ENCODE results near the gene NPHP4. TPM values are rescaled to one million over a fixed set of nuclear protein-coding genes. Genes with fewer than 3 reads are reported as not detected.
A peak's percentile ranks its signal among the peaks of the same experiment; 100 is the strongest.

NPHP4 gene
- total and polyA plus RNA-seq, 2 experiments from 2014 or later, result 6.4 to 12.7 TPM

DNA sequence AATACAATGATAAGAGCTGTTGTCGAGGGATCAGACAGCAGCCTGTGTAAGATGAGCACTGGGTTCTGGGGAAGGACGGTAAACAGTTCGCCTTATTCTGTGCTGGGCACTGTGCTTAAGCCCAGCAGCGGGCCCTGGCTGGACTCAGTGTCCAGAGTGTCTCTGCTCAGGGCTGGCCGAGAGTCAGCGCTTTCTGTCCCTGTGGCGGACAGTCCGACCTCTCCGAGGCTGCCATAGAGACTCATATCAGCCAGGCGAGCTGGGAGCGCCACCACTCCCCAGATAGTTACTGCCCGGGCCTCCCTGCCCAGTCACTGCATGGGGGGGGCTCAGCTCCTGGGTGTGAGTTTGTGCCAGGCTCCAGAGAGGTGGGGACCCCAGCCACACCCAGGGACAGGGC is 14.7 kb upstream of the NPHP4 start:
- TF ChIP-seq, protein P1, sequence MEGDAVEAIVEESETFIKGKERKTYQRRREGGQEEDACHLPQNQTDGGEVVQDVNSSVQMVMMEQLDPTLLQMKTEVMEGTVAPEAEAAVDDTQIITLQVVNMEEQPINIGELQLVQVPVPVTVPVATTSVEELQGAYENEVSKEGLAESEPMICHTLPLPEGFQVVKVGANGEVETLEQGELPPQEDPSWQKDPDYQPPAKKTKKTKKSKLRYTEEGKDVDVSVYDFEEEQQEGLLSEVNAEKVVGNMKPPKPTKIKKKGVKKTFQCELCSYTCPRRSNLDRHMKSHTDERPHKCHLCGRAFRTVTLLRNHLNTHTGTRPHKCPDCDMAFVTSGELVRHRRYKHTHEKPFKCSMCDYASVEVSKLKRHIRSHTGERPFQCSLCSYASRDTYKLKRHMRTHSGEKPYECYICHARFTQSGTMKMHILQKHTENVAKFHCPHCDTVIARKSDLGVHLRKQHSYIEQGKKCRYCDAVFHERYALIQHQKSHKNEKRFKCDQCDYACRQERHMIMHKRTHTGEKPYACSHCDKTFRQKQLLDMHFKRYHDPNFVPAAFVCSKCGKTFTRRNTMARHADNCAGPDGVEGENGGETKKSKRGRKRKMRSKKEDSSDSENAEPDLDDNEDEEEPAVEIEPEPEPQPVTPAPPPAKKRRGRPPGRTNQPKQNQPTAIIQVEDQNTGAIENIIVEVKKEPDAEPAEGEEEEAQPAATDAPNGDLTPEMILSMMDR (IDR thresholded peaks at IDR 0.05; ENCODE audit: low read depth, low read length), result no peak
- no peaks in the 10 kb centered on the region for H3K36me3 ChIP-seq
- no peaks in the 10 kb centered on the region for H3K27me3 ChIP-seq
- no peaks in the 10 kb centered on the region for H3K9me3 ChIP-seq (ENCODE audit: low read depth)
- no peak overlapping the region for H3K4me3 ChIP-seq
- H3K27ac ChIP-seq, result no peak overlapping the region
- DNase-seq (ENCODE audit: low read depth in 1 of 2, low spot score in 1 of 2), result peak in 1 of 2 donors; percentile 34
- H3K4me1 ChIP-seq (ENCODE audit: low read depth), result peaks cover 19% of the 10 kb centered on the region

DNA sequence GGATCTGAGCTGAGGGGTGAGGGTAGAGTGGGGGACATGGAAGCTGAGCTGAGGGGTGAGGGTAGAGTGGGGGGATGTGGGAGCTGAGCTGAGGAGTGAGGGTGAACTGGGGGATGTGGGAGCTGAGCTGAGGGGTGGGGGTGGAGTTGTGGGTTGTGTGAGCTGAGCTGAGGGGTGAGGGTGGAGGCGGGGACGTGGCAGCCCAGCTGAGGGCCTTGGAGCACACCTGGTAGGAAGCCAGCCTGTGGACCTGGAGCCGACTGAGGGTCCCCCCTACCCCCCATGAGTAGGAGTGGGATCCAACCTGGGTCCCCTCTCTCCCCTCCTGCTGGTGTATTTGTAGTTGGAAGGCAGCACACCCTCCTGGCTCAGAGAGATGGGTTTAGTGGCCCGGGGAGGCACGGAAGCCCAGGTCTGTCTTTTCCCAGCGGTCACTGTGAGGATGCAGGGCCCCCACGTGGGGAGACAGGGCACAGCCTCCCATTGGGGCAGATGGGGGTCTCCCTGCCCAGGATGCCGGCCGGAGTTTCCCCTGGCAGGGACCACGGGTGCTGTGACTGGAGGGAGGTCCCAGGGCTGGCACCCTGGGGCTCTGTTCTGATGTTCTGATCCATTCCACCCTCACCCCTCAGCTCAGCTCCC is 13.2 kb upstream of the NPHP4 start:
- peaks cover 25% of the 10 kb centered on the region for H3K4me1 ChIP-seq (ENCODE audit: low read depth)
- no peaks in the 10 kb centered on the region for H3K36me3 ChIP-seq
- no peaks in the 10 kb centered on the region for H3K9me3 ChIP-seq (ENCODE audit: low read depth)
- no peak for DNase-seq (ENCODE audit: low read depth in 1 of 2, low spot score in 1 of 2)
- TF ChIP-seq, protein P1 (IDR thresholded peaks at IDR 0.05; ENCODE audit: low read depth, low read length), result no peak
- no peak overlapping the region for H3K27ac ChIP-seq
- no peaks in the 10 kb centered on the region for H3K27me3 ChIP-seq
- H3K4me3 ChIP-seq, result no peak overlapping the region

DNA sequence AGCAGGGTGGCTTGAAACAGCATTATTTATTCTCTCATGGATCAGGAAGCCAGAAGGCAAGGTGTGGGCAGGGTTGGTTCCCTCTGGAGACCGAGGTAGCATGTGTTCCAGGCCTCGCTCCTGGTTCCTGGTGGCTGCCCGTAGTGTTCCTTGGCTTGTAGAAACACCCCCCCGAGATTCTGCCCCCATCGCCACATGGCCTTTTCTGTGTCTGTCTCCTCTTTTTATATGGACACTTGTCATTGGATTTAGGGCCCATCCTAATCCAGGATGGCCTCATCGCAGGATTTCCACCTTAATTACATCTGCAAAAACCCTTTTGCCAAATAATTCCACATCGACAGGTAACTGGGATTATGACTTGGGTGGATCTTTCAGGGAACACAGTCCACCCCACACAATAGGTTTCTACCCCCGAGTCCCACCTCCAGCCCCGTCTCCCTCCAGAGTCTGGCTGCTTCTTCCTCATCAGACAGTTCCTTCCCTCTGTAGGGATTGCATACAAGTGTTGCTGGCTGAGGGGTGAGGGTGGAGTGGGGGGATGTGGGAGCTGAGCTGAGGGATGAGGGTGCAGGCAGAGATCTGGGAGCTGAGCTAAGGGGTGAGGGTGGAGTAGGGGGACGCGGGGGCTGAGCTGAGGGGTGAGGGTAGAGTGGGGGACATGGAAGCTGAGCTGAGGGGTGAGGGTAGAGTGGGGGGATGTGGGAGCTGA is 12.3 kb upstream of the NPHP4 start:
- H3K27ac ChIP-seq, result no peak overlapping the region
- DNase-seq (ENCODE audit: low read depth in 1 of 2, low spot score in 1 of 2), result no peak
- H3K27me3 ChIP-seq, result no peaks in the 10 kb centered on the region
- H3K9me3 ChIP-seq (ENCODE audit: low read depth), result no peaks in the 10 kb centered on the region
- no peaks in the 10 kb centered on the region for H3K36me3 ChIP-seq
- TF ChIP-seq, protein P1 (IDR thresholded peaks at IDR 0.05; ENCODE audit: low read depth, low read length), result no peak
- H3K4me1 ChIP-seq (ENCODE audit: low read depth), result peaks cover 34% of the 10 kb centered on the region
- no peak overlapping the region for H3K4me3 ChIP-seq

DNA sequence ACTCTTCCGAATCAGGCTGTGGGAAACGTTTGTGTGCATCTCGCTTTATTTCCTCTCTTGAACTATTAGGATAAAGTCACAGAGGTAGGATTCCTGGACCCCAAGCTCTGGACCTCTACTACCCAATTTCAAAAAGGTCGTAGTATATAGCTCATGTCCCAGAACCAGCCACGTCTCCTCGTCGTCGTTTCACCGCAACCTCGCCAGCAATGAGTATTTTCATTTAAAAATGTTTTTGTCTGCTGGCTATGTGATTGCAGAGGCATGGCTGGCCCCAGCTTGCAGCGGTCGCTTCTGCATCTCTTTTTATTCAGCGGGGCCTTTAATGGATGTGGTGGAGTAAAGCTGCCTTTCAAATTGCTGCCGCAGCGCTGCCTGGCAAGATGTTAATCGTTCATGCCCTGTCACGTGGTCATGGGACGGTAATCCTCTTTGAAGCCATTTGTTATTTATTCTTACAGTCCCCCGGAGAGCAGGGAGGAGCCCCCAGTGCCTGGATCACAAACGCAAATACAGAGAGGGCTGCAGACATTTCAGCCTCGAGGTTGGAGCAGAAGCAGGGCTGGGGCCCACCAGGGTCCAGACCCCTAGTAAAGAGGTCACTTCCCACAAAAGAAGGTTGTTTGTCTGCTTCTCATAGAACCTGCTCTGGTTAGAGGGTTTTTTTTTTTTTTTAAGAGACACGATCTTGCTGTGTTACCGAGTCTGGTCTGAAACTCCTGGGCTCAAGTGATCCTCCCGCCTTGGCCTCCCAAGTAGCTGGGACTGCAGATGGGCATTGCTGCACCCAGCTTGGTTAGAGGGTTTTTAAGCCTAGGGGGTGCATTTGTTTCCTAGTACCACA is 11.6 kb upstream of the NPHP4 start:
- no peaks in the 10 kb centered on the region for H3K27me3 ChIP-seq
- TF ChIP-seq, protein P1 (IDR thresholded peaks at IDR 0.05; ENCODE audit: low read depth, low read length), result no peak
- H3K9me3 ChIP-seq (ENCODE audit: low read depth), result no peaks in the 10 kb centered on the region
- no peak overlapping the region for H3K4me3 ChIP-seq
- H3K4me1 ChIP-seq (ENCODE audit: low read depth), result peaks cover 34% of the 10 kb centered on the region
- no peak overlapping the region for H3K27ac ChIP-seq
- DNase-seq (ENCODE audit: low read depth in 1 of 2, low spot score in 1 of 2), result no peak
- H3K36me3 ChIP-seq, result no peaks in the 10 kb centered on the region

DNA sequence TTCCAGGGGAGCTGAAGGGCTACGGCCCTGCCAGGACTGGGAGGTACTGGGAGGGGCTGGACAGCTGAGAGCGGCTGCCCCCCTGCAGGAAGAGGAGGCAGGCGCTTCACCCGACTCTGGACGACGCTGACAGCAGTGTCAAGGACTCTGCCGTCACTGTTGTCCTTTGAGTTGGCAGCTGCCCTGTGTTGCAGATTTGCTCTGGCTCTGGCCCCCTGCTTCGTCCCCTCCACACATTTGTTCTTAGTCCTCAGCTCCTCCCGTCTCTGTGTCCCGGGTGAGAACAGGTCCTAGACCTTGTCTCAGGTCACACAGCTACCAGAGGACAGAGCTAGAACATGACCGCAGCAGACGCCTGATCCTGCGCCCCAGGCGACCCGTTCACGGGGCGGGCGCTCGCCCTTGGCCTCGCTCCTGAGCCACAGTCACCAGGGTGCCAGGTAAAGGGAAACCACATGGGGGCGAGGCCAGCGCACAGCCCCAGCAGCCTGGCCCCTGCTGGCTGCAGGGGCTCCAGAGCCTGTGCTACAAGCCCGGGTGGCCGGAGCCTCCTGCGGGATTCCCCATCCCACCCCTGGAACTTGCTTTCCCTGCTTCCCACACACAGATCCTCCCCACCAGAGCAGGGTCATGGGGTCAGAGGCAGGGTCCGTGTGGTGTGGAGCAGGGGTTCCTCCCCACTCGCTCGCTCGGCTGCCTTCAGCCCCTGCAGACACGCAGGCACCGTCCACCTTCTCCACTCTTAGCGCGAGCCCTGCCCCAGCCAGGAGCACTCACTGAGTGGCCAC is 10.7 kb upstream of the NPHP4 start:
- Histone ChIP-seq H3K27ac (no peak overlapping the region), H3K4me1 (ENCODE audit: low read depth) (peaks cover 34% of the 10 kb centered on the region), H3K4me3 (no peak overlapping the region), H3K36me3 (no peaks in the 10 kb centered on the region), H3K9me3 (ENCODE audit: low read depth) (no peaks in the 10 kb centered on the region), H3K27me3 (no peaks in the 10 kb centered on the region)
- TF ChIP-seq, protein P1 (IDR thresholded peaks at IDR 0.05; ENCODE audit: low read depth, low read length), result no peak
- DNase-seq (ENCODE audit: low read depth in 1 of 2, low spot score in 1 of 2), result no peak

Data from cardiac muscle cell (in vitro differentiated cells and primary cell).